A673 (cell line): ENCODE measurements around the gene CYTH3. TPM values are rescaled to one million over a fixed set of nuclear protein-coding genes. Genes with fewer than 3 reads are reported as not detected.

ENCODE experiments used
- BruUV-seq: library from RNA; stranded (reverse); fragments of 400-500 nt; replicated peaks from 2 replicates; lab custom pipeline; 2021; lab: Mats Ljungman, UMichigan
- CTCF ChIA-PET: fragments of 300-600 bp; sonication (Branson Sonifier 250); formaldehyde crosslinking; loops from one replicate; lab custom pipeline; 2022; ENCODE audit warnings: antibody characterized with exemption; lab: Charles Lee
- POLR2A ChIA-PET: fragments of 300-600 bp; sonication (Branson Sonifier 250); formaldehyde crosslinking; loops from one replicate; lab custom pipeline; 2022; ENCODE audit warnings: antibody characterized with exemption; ENCODE audit not compliant: low non-redundant PET; lab: Charles Lee
- DNase-seq: peaks from one replicate; pipeline ENCODE4 v3.0.0-alpha.2; 2015; ENCODE audit warnings: low spot score
- H3K27ac ChIP-seq: fragments of 200-600 bp; sonication (generic); 2 replicates; pipeline ENCODE4 v1.5.1; 2016; ENCODE audit warnings: mixed run types, low read depth, mild to moderate bottlenecking, mixed read lengths, antibody characterized with exemption, low read length; ENCODE audit not compliant: poor library complexity, severe bottlenecking
- H3K27me3 ChIP-seq: fragments of 200-600 bp; sonication (generic); replicated peaks from 2 replicates; pipeline ENCODE4 v1.6.1; 2017; ENCODE audit warnings: mixed run types, low read depth, mild to moderate bottlenecking, mixed read lengths, antibody characterized with exemption, low read length; ENCODE audit not compliant: insufficient read depth, poor library complexity
- H3K36me3 ChIP-seq: fragments of 200-600 bp; sonication (generic); 2 replicates; pipeline ENCODE4 v1.6.1; 2016; ENCODE audit warnings: mixed run types, mild to moderate bottlenecking, mixed read lengths, antibody characterized with exemption, low read length; ENCODE audit not compliant: insufficient read depth, poor library complexity, severe bottlenecking
- H3K4me1 ChIP-seq: fragments of 200-600 bp; sonication (generic); 2 replicates; pipeline ENCODE4 v1.6.1; 2017; ENCODE audit warnings: mixed run types, mild to moderate bottlenecking, mixed read lengths, antibody characterized with exemption, low read length; ENCODE audit not compliant: insufficient read depth, poor library complexity, severe bottlenecking
- H3K4me3 ChIP-seq: fragments of 200-600 bp; sonication (generic); 2 replicates; pipeline ENCODE4 v1.5.1; 2016; ENCODE audit warnings: low read depth, mixed run types, mild to moderate bottlenecking, mixed read lengths, low read length; ENCODE audit not compliant: poor library complexity, severe bottlenecking
- H3K9me3 ChIP-seq: fragments of 200-600 bp; sonication (generic); 2 replicates; pipeline ENCODE4 v1.6.1; 2016; ENCODE audit warnings: mixed run types, low read depth, mild to moderate bottlenecking, mixed read lengths, antibody characterized with exemption, low read length; ENCODE audit not compliant: poor library complexity, severe bottlenecking
- EZH2 ChIP-seq: fragments of 200-600 bp; sonication (generic); IDR thresholded peaks from 2 replicates; pipeline ENCODE4 v1.6.1; 2017; ENCODE audit warnings: borderline replicate concordance, low read depth, mild to moderate bottlenecking, mixed read lengths, antibody characterized with exemption, low read length; ENCODE audit not compliant: poor library complexity, severe bottlenecking
- intact Hi-C: fragments of 100-400 bp; cut with micrococcal nuclease; formaldehyde crosslinking; loops from one replicate; pipeline ENCODE4 v1.10.0; 2022; ENCODE audit not compliant: unreplicated experiment
- total RNA-seq: library from RNA; stranded (reverse); gene quantifications from 2 replicates; pipeline ENCODE4 v1.2.3, GENCODE V29; 2021
- TF ChIP-seq, protein P1 (sequence below): fragments of 300-800, 200-600 bp; sonication (generic); conservative IDR thresholded peaks from 2 replicates; pipeline ENCODE4 v1.5.1; 2017; ENCODE audit warnings: low read depth, mild to moderate bottlenecking, antibody characterized with exemption, low read length, moderate library complexity, mixed read lengths

Gene CYTH3
- total RNA-seq, 1 experiment from 2014 or later: 20.2 TPM

DNA sequence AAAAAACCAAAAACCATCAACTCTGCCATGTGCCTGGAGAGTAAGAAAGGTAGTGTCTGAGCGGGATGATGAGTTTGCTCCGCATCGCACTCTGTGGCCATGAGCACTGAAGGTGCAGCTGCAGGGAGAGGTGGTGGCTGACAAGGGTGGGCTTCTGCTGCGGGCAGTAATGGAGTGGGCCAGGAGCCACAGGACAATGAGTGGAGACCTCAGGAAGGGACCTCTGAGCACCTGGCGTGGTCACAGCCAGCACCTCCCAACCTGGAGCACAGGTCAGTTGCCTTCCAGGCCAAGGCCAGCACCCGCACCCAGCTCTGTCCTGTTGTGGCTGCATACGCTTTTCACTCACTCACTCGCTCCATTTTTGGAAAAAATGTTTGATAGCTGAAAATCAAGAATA lies 125.8 kb downstream of the CYTH3 start:
- no peak overlapping the region for H3K4me3 ChIP-seq
- CTCF ChIA-PET: no interaction called here
- H3K36me3 ChIP-seq: peaks cover 79% of the 10 kb centered on the region
- BruUV-seq: no TSS peak
- H3K27ac ChIP-seq: no peak overlapping the region
- H3K9me3 ChIP-seq: no peaks in the 10 kb centered on the region
- intact Hi-C loops: no loop called here
- H3K4me1 ChIP-seq: no peaks in the 10 kb centered on the region
- POLR2A ChIA-PET: no interaction called here
- TF ChIP-seq EZH2: no peak
- TF ChIP-seq, protein P1, sequence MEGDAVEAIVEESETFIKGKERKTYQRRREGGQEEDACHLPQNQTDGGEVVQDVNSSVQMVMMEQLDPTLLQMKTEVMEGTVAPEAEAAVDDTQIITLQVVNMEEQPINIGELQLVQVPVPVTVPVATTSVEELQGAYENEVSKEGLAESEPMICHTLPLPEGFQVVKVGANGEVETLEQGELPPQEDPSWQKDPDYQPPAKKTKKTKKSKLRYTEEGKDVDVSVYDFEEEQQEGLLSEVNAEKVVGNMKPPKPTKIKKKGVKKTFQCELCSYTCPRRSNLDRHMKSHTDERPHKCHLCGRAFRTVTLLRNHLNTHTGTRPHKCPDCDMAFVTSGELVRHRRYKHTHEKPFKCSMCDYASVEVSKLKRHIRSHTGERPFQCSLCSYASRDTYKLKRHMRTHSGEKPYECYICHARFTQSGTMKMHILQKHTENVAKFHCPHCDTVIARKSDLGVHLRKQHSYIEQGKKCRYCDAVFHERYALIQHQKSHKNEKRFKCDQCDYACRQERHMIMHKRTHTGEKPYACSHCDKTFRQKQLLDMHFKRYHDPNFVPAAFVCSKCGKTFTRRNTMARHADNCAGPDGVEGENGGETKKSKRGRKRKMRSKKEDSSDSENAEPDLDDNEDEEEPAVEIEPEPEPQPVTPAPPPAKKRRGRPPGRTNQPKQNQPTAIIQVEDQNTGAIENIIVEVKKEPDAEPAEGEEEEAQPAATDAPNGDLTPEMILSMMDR: no peak
- DNase-seq: no peak
- H3K27me3 ChIP-seq: no peaks in the 10 kb centered on the region

DNA sequence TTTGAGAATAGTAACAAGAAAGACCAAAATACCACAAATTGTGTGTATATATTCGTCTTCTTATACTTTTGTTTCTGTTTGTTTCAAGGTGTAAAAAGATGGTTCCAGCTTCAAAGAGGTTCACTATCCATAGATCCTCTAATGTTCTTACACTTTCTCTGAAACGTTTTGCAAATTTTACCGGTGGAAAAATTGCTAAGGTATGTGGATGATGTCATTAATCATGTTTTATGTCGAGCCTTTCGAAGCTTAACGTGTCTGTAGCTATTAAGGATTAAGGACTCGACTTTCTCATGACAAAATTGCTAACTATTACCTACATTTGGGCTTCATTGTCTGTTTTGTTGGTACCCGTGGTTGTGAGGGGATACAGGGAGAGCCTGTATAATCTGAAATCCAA lies 128.4 kb downstream of the CYTH3 start:
- no TSS peak for BruUV-seq

DNA sequence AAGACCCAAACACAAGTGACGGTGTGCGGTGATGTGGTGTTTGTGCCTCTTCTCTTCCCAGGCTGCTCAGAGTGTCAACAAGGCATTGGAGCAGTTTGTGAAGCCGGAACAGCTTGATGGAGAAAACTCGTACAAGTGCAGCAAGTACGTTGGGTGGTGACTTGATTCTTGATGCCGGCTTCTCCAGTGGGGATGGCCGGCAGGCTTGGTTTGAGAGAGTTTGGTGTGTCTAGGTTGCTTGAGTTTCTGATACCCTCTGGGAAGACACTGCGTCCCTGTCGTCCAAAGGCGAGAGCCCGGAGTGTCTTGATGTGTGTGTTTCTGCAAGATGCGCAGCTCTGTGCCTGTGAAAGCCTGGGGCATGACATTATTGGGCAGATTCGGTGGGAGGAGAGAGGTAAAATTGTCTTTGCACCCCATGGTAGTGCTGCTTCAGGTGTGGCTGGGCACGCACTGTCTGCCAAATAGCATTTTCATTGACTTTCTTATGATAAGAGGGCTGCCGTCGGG lies 129.5 kb downstream of the CYTH3 start:
- CTCF ChIA-PET: no interaction called here
- DNase-seq: no peak
- no TSS peak for BruUV-seq
- no peaks in the 10 kb centered on the region for H3K27me3 ChIP-seq
- no peaks in the 10 kb centered on the region for H3K4me1 ChIP-seq
- intact Hi-C loops: no loop called here
- H3K4me3 ChIP-seq: no peak overlapping the region
- TF ChIP-seq EZH2: no peak
- TF ChIP-seq, protein P1: no peak
- H3K27ac ChIP-seq: no peak overlapping the region
- no peaks in the 10 kb centered on the region for H3K9me3 ChIP-seq
- peaks cover 61% of the 10 kb centered on the region for H3K36me3 ChIP-seq
- POLR2A ChIA-PET: no interaction called here

More for the DNA sequence above, 128.4 kb downstream of the CYTH3 start:
- DNase-seq: no peak
- Histone ChIP-seq H3K27me3 (no peaks in the 10 kb centered on the region), H3K9me3 (no peaks in the 10 kb centered on the region), H3K27ac (no peak overlapping the region), H3K4me3 (no peak overlapping the region), H3K4me1 (no peaks in the 10 kb centered on the region), H3K36me3 (peaks cover 72% of the 10 kb centered on the region)
- POLR2A ChIA-PET: no interaction called here
- CTCF ChIA-PET: no interaction called here
- TF ChIP-seq, protein P1: no peak
- no peak for TF ChIP-seq EZH2
- intact Hi-C loops: no loop called here
